Iris pigment epithelial cell (primary cell): Measurements from ENCODE around the gene KLHDC8A.

ENCODE experiments used
- DNase-seq: peaks from one replicate; pipeline ENCODE4 v3.0.0-alpha.2; 2011; ENCODE audit warnings: low read depth

KLHDC8A gene

GRCh38 chr1:205296154-205296553 is 60.6 kb downstream of the KLHDC8A start:
- no peak for DNase-seq

GRCh38 chr1:205294934-205295333 is 61.8 kb downstream of the KLHDC8A start:
- DNase-seq: no peak

- DNase-seq: peak; percentile 72
These were observed 62.4 kb downstream of the KLHDC8A start for GRCh38 chr1:205294175-205294917.

- no peak for DNase-seq
These were observed 63.2 kb downstream of the KLHDC8A start for GRCh38 chr1:205293350-205294074.

- DNase-seq: no peak
These were observed 65.1 kb downstream of the KLHDC8A start for GRCh38 chr1:205291596-205291995.

GRCh38 chr1:205287767-205288559 is 68.8 kb downstream of the KLHDC8A start:
- no peak for DNase-seq

GRCh38 chr1:205287076-205287475 is 69.6 kb downstream of the KLHDC8A start:
- DNase-seq: no peak

GRCh38 chr1:205286335-205286950 is 70.3 kb downstream of the KLHDC8A start:
- DNase-seq: peak; percentile 86
